SJSA1 (cell line): ENCODE results near the gene PRKN. TPM values are rescaled to one million over a fixed set of nuclear protein-coding genes. Genes with fewer than 3 reads are reported as not detected.

Experiments used
- total RNA-seq: library from RNA; depleted of rRNA; stranded (reverse); fragments of >200 nt; shearing (Covaris generic); gene quantifications from 2 replicates; pipeline ENCODE4 v1.2.3, GENCODE V29; 2014; rRNA removed

PRKN gene
- total RNA-seq, 1 experiment from 2014 or later = not detected

Other genes with a start within 250 kb of the PRKN start
- not detected in 2 replicates for gene PACRG, start 208 bp upstream of the PRKN start, total RNA-seq